ENCODE data around the gene GRID2.

Gene GRID2

GRCh38 chr4:92303621-92304027, at the start of gene GRID2:
Gene GRID2, plus strand, starts transcription at chr4:92303966.
- Histone ChIP-seq H3K9ac (ENCODE audit: low read length) (peak within 1 kb of the TSS; percentile 86), H3K4me1 (ENCODE audit: control insufficient read depth, insufficient read depth, low read length) (peaks cover 40% of the 10 kb centered on the region)

GRCh38 chr4:92253986-92254671, 49.6 kb upstream of the GRID2 start:
- H3K9me3 ChIP-seq (ENCODE audit: control insufficient read depth, insufficient read depth, low read depth, low read length), result peaks cover 67% of the 10 kb centered on the region
- H3K27me3 ChIP-seq (ENCODE audit: control insufficient read depth, insufficient read depth, low read length), result no peaks in the 10 kb centered on the region
- H3K27ac ChIP-seq (ENCODE audit: low read depth, low read length), result no peak overlapping the region
- peaks cover 20% of the 10 kb centered on the region for H3K36me3 ChIP-seq (ENCODE audit: control insufficient read depth, insufficient read depth, low read length)
- no peaks in the 10 kb centered on the region for H3K4me1 ChIP-seq (ENCODE audit: control insufficient read depth, insufficient read depth, low read length)
- H3K9ac ChIP-seq (ENCODE audit: low read length), result no peak overlapping the region
- H3K4me3 ChIP-seq (ENCODE audit: low read depth, low read length), result no peak overlapping the region

More at GRCh38 chr4:92303621-92304027, at the start of gene GRID2:
- H3K27ac ChIP-seq (ENCODE audit: low read depth, low read length), result no peak within 1 kb of the TSS; the same call in 1 of the 2 replicates
- H3K4me3 ChIP-seq (ENCODE audit: low read depth, low read length), result peak within 1 kb of the TSS; percentile 95
- no peaks in the 10 kb centered on the region for H3K9me3 ChIP-seq (ENCODE audit: control insufficient read depth, insufficient read depth, low read depth, low read length)
- H3K27me3 ChIP-seq (ENCODE audit: control insufficient read depth, insufficient read depth, low read length), result peaks cover 7% of the 10 kb centered on the region; the same call in 1 of the 2 replicates
- no peaks in the 10 kb centered on the region for H3K36me3 ChIP-seq (ENCODE audit: control insufficient read depth, insufficient read depth, low read length)

GRCh38 chr4:92254767-92255442, 48.9 kb upstream of the GRID2 start:
- Histone ChIP-seq H3K27ac (ENCODE audit: low read depth, low read length) (no peak overlapping the region), H3K27me3 (ENCODE audit: control insufficient read depth, insufficient read depth, low read length) (no peaks in the 10 kb centered on the region), H3K9me3 (ENCODE audit: control insufficient read depth, insufficient read depth, low read depth, low read length) (peaks cover 61% of the 10 kb centered on the region), H3K4me3 (ENCODE audit: low read depth, low read length) (no peak overlapping the region), H3K36me3 (ENCODE audit: control insufficient read depth, insufficient read depth, low read length) (peaks cover 25% of the 10 kb centered on the region), H3K4me1 (ENCODE audit: control insufficient read depth, insufficient read depth, low read length) (no peaks in the 10 kb centered on the region), H3K9ac (ENCODE audit: low read length) (no peak overlapping the region)

GRCh38 chr4:92255920-92256244, 47.9 kb upstream of the GRID2 start:
- no peaks in the 10 kb centered on the region for H3K27me3 ChIP-seq (ENCODE audit: control insufficient read depth, insufficient read depth, low read length)
- H3K4me1 ChIP-seq (ENCODE audit: control insufficient read depth, insufficient read depth, low read length), result no peaks in the 10 kb centered on the region
- H3K27ac ChIP-seq (ENCODE audit: low read depth, low read length), result no peak overlapping the region
- peaks cover 55% of the 10 kb centered on the region for H3K9me3 ChIP-seq (ENCODE audit: control insufficient read depth, insufficient read depth, low read depth, low read length)
- no peak overlapping the region for H3K4me3 ChIP-seq (ENCODE audit: low read depth, low read length)
- peaks cover 33% of the 10 kb centered on the region for H3K36me3 ChIP-seq (ENCODE audit: control insufficient read depth, insufficient read depth, low read length)
- H3K9ac ChIP-seq (ENCODE audit: low read length), result no peak overlapping the region

GRCh38 chr4:92257931-92258857, 45.6 kb upstream of the GRID2 start:
- peaks cover 34% of the 10 kb centered on the region for H3K9me3 ChIP-seq (ENCODE audit: control insufficient read depth, insufficient read depth, low read depth, low read length)
- no peaks in the 10 kb centered on the region for H3K27me3 ChIP-seq (ENCODE audit: control insufficient read depth, insufficient read depth, low read length)
- H3K27ac ChIP-seq (ENCODE audit: low read depth, low read length), result no peak overlapping the region
- H3K9ac ChIP-seq (ENCODE audit: low read length), result no peak overlapping the region
- no peaks in the 10 kb centered on the region for H3K4me1 ChIP-seq (ENCODE audit: control insufficient read depth, insufficient read depth, low read length)
- no peak overlapping the region for H3K4me3 ChIP-seq (ENCODE audit: low read depth, low read length)
- peaks cover 57% of the 10 kb centered on the region for H3K36me3 ChIP-seq (ENCODE audit: control insufficient read depth, insufficient read depth, low read length)

GRCh38 chr4:92261256-92261655, 42.5 kb upstream of the GRID2 start:
- Histone ChIP-seq H3K9ac (ENCODE audit: low read length) (no peak overlapping the region), H3K9me3 (ENCODE audit: control insufficient read depth, insufficient read depth, low read depth, low read length) (peaks cover 9% of the 10 kb centered on the region), H3K4me3 (ENCODE audit: low read depth, low read length) (no peak overlapping the region), H3K4me1 (ENCODE audit: control insufficient read depth, insufficient read depth, low read length) (no peaks in the 10 kb centered on the region), H3K27ac (ENCODE audit: low read depth, low read length) (no peak overlapping the region), H3K36me3 (ENCODE audit: control insufficient read depth, insufficient read depth, low read length) (peaks cover 87% of the 10 kb centered on the region), H3K27me3 (ENCODE audit: control insufficient read depth, insufficient read depth, low read length) (no peaks in the 10 kb centered on the region)

GRCh38 chr4:92262371-92262770, 41.4 kb upstream of the GRID2 start:
- H3K9ac ChIP-seq (ENCODE audit: low read length), result no peak overlapping the region
- no peak overlapping the region for H3K4me3 ChIP-seq (ENCODE audit: low read depth, low read length)
- no peaks in the 10 kb centered on the region for H3K27me3 ChIP-seq (ENCODE audit: control insufficient read depth, insufficient read depth, low read length)
- H3K4me1 ChIP-seq (ENCODE audit: control insufficient read depth, insufficient read depth, low read length), result no peaks in the 10 kb centered on the region
- H3K36me3 ChIP-seq (ENCODE audit: control insufficient read depth, insufficient read depth, low read length), result peaks cover 93% of the 10 kb centered on the region
- no peaks in the 10 kb centered on the region for H3K9me3 ChIP-seq (ENCODE audit: control insufficient read depth, insufficient read depth, low read depth, low read length)
- H3K27ac ChIP-seq (ENCODE audit: low read depth, low read length), result no peak overlapping the region

GRCh38 chr4:92263010-92263409, 40.8 kb upstream of the GRID2 start:
- peaks cover 95% of the 10 kb centered on the region for H3K36me3 ChIP-seq (ENCODE audit: control insufficient read depth, insufficient read depth, low read length)
- H3K4me1 ChIP-seq (ENCODE audit: control insufficient read depth, insufficient read depth, low read length), result peaks cover 3% of the 10 kb centered on the region; the same call in 1 of the 2 replicates
- H3K27me3 ChIP-seq (ENCODE audit: control insufficient read depth, insufficient read depth, low read length), result no peaks in the 10 kb centered on the region
- H3K27ac ChIP-seq (ENCODE audit: low read depth, low read length), result no peak overlapping the region
- H3K4me3 ChIP-seq (ENCODE audit: low read depth, low read length), result no peak overlapping the region
- H3K9me3 ChIP-seq (ENCODE audit: control insufficient read depth, insufficient read depth, low read depth, low read length), result no peaks in the 10 kb centered on the region
- no peak overlapping the region for H3K9ac ChIP-seq (ENCODE audit: low read length)

- Histone ChIP-seq H3K36me3 (ENCODE audit: control insufficient read depth, insufficient read depth, low read length) (peaks cover 95% of the 10 kb centered on the region), H3K4me1 (ENCODE audit: control insufficient read depth, insufficient read depth, low read length) (peaks cover 3% of the 10 kb centered on the region; the same call in 1 of the 2 replicates), H3K9me3 (ENCODE audit: control insufficient read depth, insufficient read depth, low read depth, low read length) (no peaks in the 10 kb centered on the region), H3K27ac (ENCODE audit: low read depth, low read length) (no peak overlapping the region), H3K27me3 (ENCODE audit: control insufficient read depth, insufficient read depth, low read length) (no peaks in the 10 kb centered on the region), H3K9ac (ENCODE audit: low read length) (no peak overlapping the region), H3K4me3 (ENCODE audit: low read depth, low read length) (no peak overlapping the region)
Observed at GRCh38 chr4:92263575-92263974, 40.2 kb upstream of the GRID2 start.

- Histone ChIP-seq H3K4me3 (ENCODE audit: low read depth, low read length) (no peak overlapping the region), H3K27ac (ENCODE audit: low read depth, low read length) (no peak overlapping the region), H3K4me1 (ENCODE audit: control insufficient read depth, insufficient read depth, low read length) (peaks cover 6% of the 10 kb centered on the region), H3K36me3 (ENCODE audit: control insufficient read depth, insufficient read depth, low read length) (peaks cover 96% of the 10 kb centered on the region), H3K9ac (ENCODE audit: low read length) (no peak overlapping the region), H3K9me3 (ENCODE audit: control insufficient read depth, insufficient read depth, low read depth, low read length) (no peaks in the 10 kb centered on the region), H3K27me3 (ENCODE audit: control insufficient read depth, insufficient read depth, low read length) (no peaks in the 10 kb centered on the region)
Observed at GRCh38 chr4:92264163-92264562, 39.6 kb upstream of the GRID2 start.

GRCh38 chr4:92265021-92265420, 38.7 kb upstream of the GRID2 start:
- H3K9me3 ChIP-seq (ENCODE audit: control insufficient read depth, insufficient read depth, low read depth, low read length), result no peaks in the 10 kb centered on the region
- H3K36me3 ChIP-seq (ENCODE audit: control insufficient read depth, insufficient read depth, low read length), result peaks cover 99% of the 10 kb centered on the region
- H3K4me1 ChIP-seq (ENCODE audit: control insufficient read depth, insufficient read depth, low read length), result peaks cover 7% of the 10 kb centered on the region
- H3K27me3 ChIP-seq (ENCODE audit: control insufficient read depth, insufficient read depth, low read length), result no peaks in the 10 kb centered on the region
- no peak overlapping the region for H3K4me3 ChIP-seq (ENCODE audit: low read depth, low read length)
- no peak overlapping the region for H3K9ac ChIP-seq (ENCODE audit: low read length)
- H3K27ac ChIP-seq (ENCODE audit: low read depth, low read length), result no peak overlapping the region
